NOMO-1 (cell line): ENCODE results near the gene ZBTB20.
"Not testable (repeated sequence)": the region's sequence is repeated elsewhere in the genome, so short reads cannot be mapped to it uniquely, and the experiment has no call there.

Experiments used
- DNase-seq, 2 experiments: peaks; one replicate each; lab custom pipeline; 2025; ENCODE audit not compliant: unreplicated experiment in 2 of 2; lab: John Stamatoyannopoulos, UW

Gene ZBTB20

GRCh38 chr3:114691871-114692270 lies 455.2 kb downstream of the ZBTB20 start:
- no peak for DNase-seq

GRCh38 chr3:114690911-114691310 lies 456.2 kb downstream of the ZBTB20 start:
- DNase-seq = peak in 1 of 2 experiments; percentile 9

- DNase-seq = no peak
Observed at GRCh38 chr3:114687151-114687550, 459.9 kb downstream of the ZBTB20 start.

GRCh38 chr3:114686621-114687020 lies 460.5 kb downstream of the ZBTB20 start:
- DNase-seq = no peak

- DNase-seq = no peak
Observed at GRCh38 chr3:114685161-114685560, 461.9 kb downstream of the ZBTB20 start.

GRCh38 chr3:114680299-114680698 lies 466.8 kb downstream of the ZBTB20 start:
- no peak for DNase-seq

- not testable (repeated sequence) for DNase-seq
Observed at GRCh38 chr3:114679773-114680172, 467.3 kb downstream of the ZBTB20 start.

GRCh38 chr3:114675104-114675503 lies 472.0 kb downstream of the ZBTB20 start:
- no peak for DNase-seq

- no peak for DNase-seq
Observed at GRCh38 chr3:114674036-114674435, 473.1 kb downstream of the ZBTB20 start.

GRCh38 chr3:114673481-114673880 lies 473.6 kb downstream of the ZBTB20 start:
- no peak for DNase-seq

- DNase-seq = no peak
Observed at GRCh38 chr3:114672692-114673447, 474.2 kb downstream of the ZBTB20 start.

GRCh38 chr3:114671741-114672510 lies 475.2 kb downstream of the ZBTB20 start:
- no peak for DNase-seq

GRCh38 chr3:114669614-114670013 lies 477.5 kb downstream of the ZBTB20 start:
- no peak for DNase-seq

- DNase-seq = no peak
Observed at GRCh38 chr3:114668099-114668498, 479.0 kb downstream of the ZBTB20 start.

- no peak for DNase-seq
Observed at GRCh38 chr3:114666623-114667022, 480.5 kb downstream of the ZBTB20 start.

GRCh38 chr3:114664006-114664405 lies 483.1 kb downstream of the ZBTB20 start:
- DNase-seq = no peak

- no peak for DNase-seq
Observed at GRCh38 chr3:114660808-114661207, 486.3 kb downstream of the ZBTB20 start.

GRCh38 chr3:114660124-114660523 lies 487.0 kb downstream of the ZBTB20 start:
- DNase-seq = no peak

GRCh38 chr3:114659109-114660061 lies 487.7 kb downstream of the ZBTB20 start:
- DNase-seq = no peak

- DNase-seq = no peak
Observed at GRCh38 chr3:114651555-114651954, 495.5 kb downstream of the ZBTB20 start.

GRCh38 chr3:114650808-114651207 lies 496.3 kb downstream of the ZBTB20 start:
- DNase-seq = no peak
